MCF 10A (cell line): ENCODE measurements around the gene FBXW5. TPM values are rescaled to one million over a fixed set of nuclear protein-coding genes. Genes with fewer than 3 reads are reported as not detected.

ENCODE experiments used
- BruUV-seq: library from RNA; stranded (reverse); fragments of 400-500 nt; replicated peaks from 2 replicates; lab custom pipeline; 2021; lab: Mats Ljungman, UMichigan
- CTCF ChIA-PET: fragments of 300-600 bp; sonication (Branson Sonifier 250); formaldehyde crosslinking; extraction: SDS; loops from one replicate; lab custom pipeline; 2021; ENCODE audit warnings: antibody characterized with exemption, inconsistent platforms; lab: Yijun Ruan, JAX
- POLR2A ChIA-PET: fragments of 300-600, 350-650 bp; sonication (Branson Sonifier 250); formaldehyde crosslinking; extraction: SDS; loops from one replicate; lab custom pipeline; 2020; ENCODE audit warnings: antibody characterized with exemption, inconsistent platforms; lab: Yijun Ruan, JAX
- DNase-seq: peaks from one replicate; pipeline ENCODE4 v3.0.0-alpha.2; 2018; ENCODE audit not compliant: unreplicated experiment
- H3K27ac Mint-ChIP-seq: one replicate; pipeline ENCODE4 v1.8.0; 2022; ENCODE audit warnings: mild to moderate bottlenecking, low read depth, mixed read lengths; ENCODE audit not compliant: unreplicated experiment
- H3K27me3 Mint-ChIP-seq: one replicate; pipeline ENCODE4 v1.8.0; 2022; ENCODE audit warnings: mixed read lengths; ENCODE audit not compliant: insufficient read depth, unreplicated experiment
- H3K36me3 Mint-ChIP-seq: one replicate; pipeline ENCODE4 v1.8.0; 2022; ENCODE audit warnings: mild to moderate bottlenecking, moderate library complexity, mixed read lengths; ENCODE audit not compliant: insufficient read depth, unreplicated experiment
- H3K4me1 Mint-ChIP-seq: one replicate; pipeline ENCODE4 v1.8.0; 2022; ENCODE audit warnings: mixed read lengths; ENCODE audit not compliant: insufficient read depth, unreplicated experiment
- H3K4me3 Mint-ChIP-seq: one replicate; pipeline ENCODE4 v1.8.0; 2022; ENCODE audit warnings: mild to moderate bottlenecking, moderate library complexity, mixed read lengths; ENCODE audit not compliant: unreplicated experiment
- H3K9me3 Mint-ChIP-seq: one replicate; pipeline ENCODE4 v1.8.0; 2022; ENCODE audit warnings: mixed read lengths; ENCODE audit not compliant: unreplicated experiment
- intact Hi-C: fragments of 100-400 bp; cut with micrococcal nuclease; formaldehyde crosslinking; loops from 2 replicates; pipeline ENCODE4 v1.14.1; 2022
- total RNA-seq: library from RNA; stranded (reverse); gene quantifications from 2 replicates; pipeline ENCODE4 v1.2.3, GENCODE V29; 2022
- TF ChIP-seq, protein P1 (sequence below): fragments of 200-600 bp; IDR thresholded peaks from one replicate; pipeline ENCODE4 v1.8.0; 2022; ENCODE audit warnings: antibody characterized with exemption, mild to moderate bottlenecking; ENCODE audit not compliant: unreplicated experiment

Gene FBXW5
- total RNA-seq, 1 experiment from 2014 or later = 100 TPM

DNA sequence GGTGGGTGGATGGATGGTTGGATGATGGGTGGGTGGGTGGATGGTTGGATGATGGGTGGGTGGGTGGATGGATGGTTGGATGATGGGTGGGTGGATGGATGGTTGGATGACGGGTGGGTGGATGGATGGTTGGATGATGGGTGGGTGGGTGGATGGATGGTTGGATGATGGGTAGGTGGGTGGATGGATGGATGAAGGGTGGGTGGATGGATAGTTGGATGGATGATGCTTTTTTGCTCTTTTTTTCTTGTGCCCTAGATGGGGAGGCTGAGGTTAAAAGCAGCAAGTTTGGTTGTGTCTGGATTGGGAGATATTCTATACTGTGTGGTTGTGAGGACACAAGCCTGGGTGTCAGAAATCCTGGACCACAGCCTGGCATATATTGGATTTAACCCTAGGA, 12.9 kb upstream of the FBXW5 start:
- no TSS peak for BruUV-seq
- H3K36me3 Mint-ChIP-seq = no peaks in the 10 kb centered on the region
- peaks cover 5% of the 10 kb centered on the region for H3K4me1 Mint-ChIP-seq
- H3K27ac Mint-ChIP-seq = no peak overlapping the region
- H3K27me3 Mint-ChIP-seq = no peaks in the 10 kb centered on the region
- ChIA-PET CTCF (no interaction called here), POLR2A (no interaction called here)
- intact Hi-C loops = no loop called here
- DNase-seq = no peak
- H3K4me3 Mint-ChIP-seq = no peak overlapping the region
- H3K9me3 Mint-ChIP-seq = peaks cover 10% of the 10 kb centered on the region
- TF ChIP-seq, protein P1, sequence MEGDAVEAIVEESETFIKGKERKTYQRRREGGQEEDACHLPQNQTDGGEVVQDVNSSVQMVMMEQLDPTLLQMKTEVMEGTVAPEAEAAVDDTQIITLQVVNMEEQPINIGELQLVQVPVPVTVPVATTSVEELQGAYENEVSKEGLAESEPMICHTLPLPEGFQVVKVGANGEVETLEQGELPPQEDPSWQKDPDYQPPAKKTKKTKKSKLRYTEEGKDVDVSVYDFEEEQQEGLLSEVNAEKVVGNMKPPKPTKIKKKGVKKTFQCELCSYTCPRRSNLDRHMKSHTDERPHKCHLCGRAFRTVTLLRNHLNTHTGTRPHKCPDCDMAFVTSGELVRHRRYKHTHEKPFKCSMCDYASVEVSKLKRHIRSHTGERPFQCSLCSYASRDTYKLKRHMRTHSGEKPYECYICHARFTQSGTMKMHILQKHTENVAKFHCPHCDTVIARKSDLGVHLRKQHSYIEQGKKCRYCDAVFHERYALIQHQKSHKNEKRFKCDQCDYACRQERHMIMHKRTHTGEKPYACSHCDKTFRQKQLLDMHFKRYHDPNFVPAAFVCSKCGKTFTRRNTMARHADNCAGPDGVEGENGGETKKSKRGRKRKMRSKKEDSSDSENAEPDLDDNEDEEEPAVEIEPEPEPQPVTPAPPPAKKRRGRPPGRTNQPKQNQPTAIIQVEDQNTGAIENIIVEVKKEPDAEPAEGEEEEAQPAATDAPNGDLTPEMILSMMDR = no peak

DNA sequence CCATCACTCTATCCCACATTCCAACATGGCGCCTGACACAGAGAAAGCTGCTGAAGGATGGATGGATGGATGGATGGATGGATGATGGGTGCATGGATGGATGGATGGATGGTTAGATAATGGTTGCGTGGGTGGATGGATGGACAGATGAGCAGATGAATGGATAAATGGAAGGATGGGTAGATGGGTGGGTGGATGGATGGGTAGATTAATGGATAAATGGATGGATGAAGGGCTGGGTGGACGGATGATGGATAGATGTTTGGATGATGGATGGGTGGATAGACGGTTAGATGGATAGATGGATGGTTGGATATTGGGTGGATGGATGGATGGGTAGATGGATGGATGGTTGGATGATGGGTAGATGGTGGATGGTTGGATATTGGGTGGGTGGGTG, 12.1 kb upstream of the FBXW5 start:
- Mint-ChIP-seq H3K4me3 (no peak overlapping the region), H3K27me3 (no peaks in the 10 kb centered on the region), H3K9me3 (peaks cover 10% of the 10 kb centered on the region), H3K27ac (no peak overlapping the region), H3K4me1 (peaks cover 5% of the 10 kb centered on the region), H3K36me3 (no peaks in the 10 kb centered on the region)
- TF ChIP-seq, protein P1 = no peak
- POLR2A ChIA-PET = no interaction called here
- intact Hi-C loops = no loop called here
- no TSS peak for BruUV-seq
- CTCF ChIA-PET = no interaction called here
- DNase-seq = no peak

DNA sequence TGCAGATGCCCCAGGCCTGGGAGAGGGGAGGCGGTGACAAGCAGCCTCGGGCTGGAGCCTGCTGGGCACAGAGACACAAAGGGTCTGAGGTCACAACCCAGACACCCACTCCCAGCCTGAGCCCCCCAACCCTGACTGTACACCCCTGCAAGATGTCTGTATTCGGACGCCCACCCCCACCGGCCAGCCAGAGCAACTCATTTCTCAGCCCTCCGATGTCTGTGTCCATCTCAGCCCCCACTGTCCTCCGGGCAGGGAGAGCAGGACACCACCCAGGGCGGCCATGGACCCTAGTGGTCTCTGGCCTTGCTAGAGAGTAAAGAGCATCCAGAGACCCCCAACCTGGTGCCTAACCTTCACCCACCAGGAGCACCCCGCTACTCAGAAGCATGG, 11.4 kb upstream of the FBXW5 start:
- no peak overlapping the region for H3K27ac Mint-ChIP-seq
- H3K4me3 Mint-ChIP-seq = no peak overlapping the region
- no peaks in the 10 kb centered on the region for H3K36me3 Mint-ChIP-seq
- ChIA-PET CTCF (no interaction called here), POLR2A (interaction anchor here (1.0 kb wide), 1 partner anchor 8 kb away, joined by 3 read pairs; no protein-coding TSS in a partner anchor)
- H3K27me3 Mint-ChIP-seq = no peaks in the 10 kb centered on the region
- no TSS peak for BruUV-seq
- intact Hi-C loops = no loop called here
- peaks cover 10% of the 10 kb centered on the region for H3K9me3 Mint-ChIP-seq
- DNase-seq = no peak
- H3K4me1 Mint-ChIP-seq = peaks cover 5% of the 10 kb centered on the region
- TF ChIP-seq, protein P1 = no peak

DNA sequence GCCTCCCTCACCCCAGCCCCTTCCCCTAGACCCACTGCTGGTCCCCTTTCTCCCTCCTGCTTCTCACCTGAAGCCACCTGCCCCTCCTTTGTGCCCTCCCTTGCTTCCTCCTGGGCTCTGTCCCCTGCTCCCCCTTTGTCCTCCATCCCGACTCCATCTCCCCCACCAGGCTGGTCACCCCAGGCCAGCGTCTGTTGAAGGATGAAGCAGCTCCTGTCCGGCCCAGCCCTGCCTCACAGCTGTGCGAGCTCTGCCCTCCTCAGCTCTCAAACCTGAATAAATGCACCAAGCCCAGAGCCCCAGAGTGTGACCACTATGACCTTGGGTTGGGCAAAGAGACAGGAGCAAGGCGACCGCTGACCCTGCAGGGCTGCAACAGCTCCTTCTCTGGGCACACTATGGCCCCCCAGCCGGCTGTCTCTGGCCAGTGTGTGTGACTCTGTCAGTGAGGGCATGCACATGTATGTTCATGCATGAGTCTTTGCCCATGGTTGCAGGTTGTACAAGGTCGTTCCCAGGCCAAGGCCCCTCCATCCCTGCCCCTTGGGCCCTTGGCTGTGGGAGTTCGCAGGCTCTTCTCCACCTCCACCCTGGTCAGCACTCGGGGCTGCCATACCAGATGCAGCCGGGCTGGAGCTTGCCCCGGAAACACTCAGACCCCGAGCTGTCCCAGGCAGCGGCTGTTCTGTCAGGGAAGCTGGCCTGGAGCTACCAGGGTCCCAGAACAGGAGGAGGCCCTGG, 10.8 kb upstream of the FBXW5 start:
- no peak for DNase-seq
- ChIA-PET POLR2A (interaction anchor here (1.0 kb wide), 1 partner anchor 9 kb away, joined by 3 read pairs; no protein-coding TSS in a partner anchor), CTCF (no interaction called here)
- TF ChIP-seq, protein P1 = no peak
- H3K27me3 Mint-ChIP-seq = no peaks in the 10 kb centered on the region
- intact Hi-C loops = no loop called here
- H3K27ac Mint-ChIP-seq = no peak overlapping the region
- H3K9me3 Mint-ChIP-seq = peaks cover 10% of the 10 kb centered on the region
- H3K4me3 Mint-ChIP-seq = no peak overlapping the region
- H3K36me3 Mint-ChIP-seq = no peaks in the 10 kb centered on the region
- peaks cover 5% of the 10 kb centered on the region for H3K4me1 Mint-ChIP-seq
- no TSS peak for BruUV-seq
